ENCODE measurements around the gene PTPN7. TPM values are rescaled to one million over a fixed set of nuclear protein-coding genes. Genes with fewer than 3 reads are reported as not detected.

PTPN7 gene
- total RNA-seq, 1 donor from 2014 or later = not detected

DNA sequence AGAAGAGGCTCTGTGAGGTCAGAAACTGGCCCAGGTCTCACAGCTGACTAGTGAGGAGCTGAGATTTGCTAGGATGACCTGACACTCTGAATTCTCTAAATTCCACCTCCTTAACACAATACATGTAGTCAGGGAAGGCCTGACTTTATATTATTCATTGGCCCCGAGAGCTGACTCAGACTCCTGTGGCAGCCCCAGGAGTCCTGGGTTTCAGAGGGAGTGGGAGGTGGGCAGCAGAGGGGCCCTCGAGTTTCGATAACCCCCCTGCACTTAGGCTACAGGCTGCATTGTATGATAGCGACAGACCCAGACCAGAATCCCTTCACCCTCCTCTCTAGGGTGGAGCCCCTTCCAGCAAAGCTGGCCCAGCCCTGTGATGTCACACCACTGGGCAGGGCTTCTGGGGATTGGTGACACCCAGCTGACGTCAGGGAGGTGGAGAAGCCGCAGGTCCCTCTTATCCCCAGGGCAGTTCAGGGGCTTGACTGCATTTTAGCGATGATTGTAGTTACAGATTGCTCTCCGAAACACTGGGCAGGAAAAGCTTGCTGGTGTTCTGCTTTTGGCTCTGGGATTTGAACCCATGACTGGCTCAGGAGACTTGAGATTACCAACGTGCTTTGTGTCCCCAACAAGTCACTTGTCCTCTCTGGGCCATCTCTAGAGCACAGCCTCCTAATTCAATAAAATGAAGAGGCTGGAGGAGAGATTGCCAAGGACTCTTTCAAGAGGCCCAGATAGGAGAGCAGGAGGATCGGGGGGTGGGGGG, 54.6 kb downstream of the PTPN7 start:
- TF ChIP-seq, protein P1, sequence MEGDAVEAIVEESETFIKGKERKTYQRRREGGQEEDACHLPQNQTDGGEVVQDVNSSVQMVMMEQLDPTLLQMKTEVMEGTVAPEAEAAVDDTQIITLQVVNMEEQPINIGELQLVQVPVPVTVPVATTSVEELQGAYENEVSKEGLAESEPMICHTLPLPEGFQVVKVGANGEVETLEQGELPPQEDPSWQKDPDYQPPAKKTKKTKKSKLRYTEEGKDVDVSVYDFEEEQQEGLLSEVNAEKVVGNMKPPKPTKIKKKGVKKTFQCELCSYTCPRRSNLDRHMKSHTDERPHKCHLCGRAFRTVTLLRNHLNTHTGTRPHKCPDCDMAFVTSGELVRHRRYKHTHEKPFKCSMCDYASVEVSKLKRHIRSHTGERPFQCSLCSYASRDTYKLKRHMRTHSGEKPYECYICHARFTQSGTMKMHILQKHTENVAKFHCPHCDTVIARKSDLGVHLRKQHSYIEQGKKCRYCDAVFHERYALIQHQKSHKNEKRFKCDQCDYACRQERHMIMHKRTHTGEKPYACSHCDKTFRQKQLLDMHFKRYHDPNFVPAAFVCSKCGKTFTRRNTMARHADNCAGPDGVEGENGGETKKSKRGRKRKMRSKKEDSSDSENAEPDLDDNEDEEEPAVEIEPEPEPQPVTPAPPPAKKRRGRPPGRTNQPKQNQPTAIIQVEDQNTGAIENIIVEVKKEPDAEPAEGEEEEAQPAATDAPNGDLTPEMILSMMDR (IDR thresholded peaks at IDR 0.05) = no peak
- Mint-ChIP-seq H3K27ac (ENCODE audit: unreplicated experiment) (peak overlapping the region; percentile 78), H3K27me3 (ENCODE audit: unreplicated experiment) (no peaks in the 10 kb centered on the region), H3K4me1 (ENCODE audit: unreplicated experiment) (peaks cover 37% of the 10 kb centered on the region), H3K9me3 (ENCODE audit: unreplicated experiment) (no peaks in the 10 kb centered on the region), H3K36me3 (ENCODE audit: unreplicated experiment) (no peaks in the 10 kb centered on the region), H3K4me3 (ENCODE audit: unreplicated experiment) (no peak overlapping the region)
- DNase-seq (ENCODE audit: extremely low spot score, unreplicated experiment) = no peak

DNA sequence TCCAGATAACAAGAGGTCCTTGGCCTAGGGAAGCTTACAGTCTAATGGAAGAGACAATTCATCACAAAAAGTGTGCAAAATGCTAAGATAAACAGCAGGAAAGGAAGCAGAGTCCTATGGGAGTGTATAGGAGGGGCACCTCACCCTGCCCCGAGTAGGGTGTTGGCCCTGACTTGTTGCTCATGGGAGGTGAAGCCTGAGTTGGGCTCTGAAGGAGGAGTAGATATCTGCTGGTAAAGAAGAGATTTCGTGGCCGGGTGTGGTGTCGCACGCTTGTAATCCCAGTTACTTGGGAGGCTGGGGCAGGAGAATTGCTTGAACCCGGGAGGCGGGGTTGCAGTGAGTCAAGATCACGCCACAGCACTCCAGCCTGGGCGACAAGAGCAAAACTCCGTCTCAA, 56.3 kb downstream of the PTPN7 start:
- no peaks in the 10 kb centered on the region for H3K9me3 Mint-ChIP-seq (ENCODE audit: unreplicated experiment)
- no peaks in the 10 kb centered on the region for H3K36me3 Mint-ChIP-seq (ENCODE audit: unreplicated experiment)
- TF ChIP-seq, protein P1 (IDR thresholded peaks at IDR 0.05) = no peak
- peaks cover 37% of the 10 kb centered on the region for H3K4me1 Mint-ChIP-seq (ENCODE audit: unreplicated experiment)
- DNase-seq (ENCODE audit: extremely low spot score, unreplicated experiment) = no peak
- no peak overlapping the region for H3K27ac Mint-ChIP-seq (ENCODE audit: unreplicated experiment)
- no peak overlapping the region for H3K4me3 Mint-ChIP-seq (ENCODE audit: unreplicated experiment)
- H3K27me3 Mint-ChIP-seq (ENCODE audit: unreplicated experiment) = no peaks in the 10 kb centered on the region

DNA sequence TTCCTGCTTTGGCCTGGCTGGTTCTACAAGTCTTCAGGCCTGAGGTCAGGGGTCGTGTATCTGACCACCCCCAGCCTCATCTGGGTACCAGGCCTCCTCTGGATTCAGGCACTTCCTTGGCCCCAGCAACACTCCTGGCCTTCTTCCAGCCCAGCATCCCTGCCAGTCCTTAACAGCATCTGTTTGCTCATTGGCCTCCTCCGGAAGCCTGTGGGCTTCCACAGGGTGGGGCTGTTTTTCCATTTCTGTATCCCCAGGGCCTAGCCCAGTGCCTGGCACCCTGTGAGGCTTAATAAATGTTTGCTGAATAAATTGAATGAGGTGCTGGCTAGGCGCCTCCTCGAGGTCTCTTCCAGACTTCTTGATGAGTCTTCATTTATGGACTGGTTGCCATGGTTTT, 59.2 kb downstream of the PTPN7 start:
- no peak overlapping the region for H3K4me3 Mint-ChIP-seq (ENCODE audit: unreplicated experiment)
- H3K4me1 Mint-ChIP-seq (ENCODE audit: unreplicated experiment) = peaks cover 21% of the 10 kb centered on the region
- H3K27me3 Mint-ChIP-seq (ENCODE audit: unreplicated experiment) = no peaks in the 10 kb centered on the region
- no peak for DNase-seq (ENCODE audit: extremely low spot score, unreplicated experiment)
- H3K9me3 Mint-ChIP-seq (ENCODE audit: unreplicated experiment) = no peaks in the 10 kb centered on the region
- no peak overlapping the region for H3K27ac Mint-ChIP-seq (ENCODE audit: unreplicated experiment)
- TF ChIP-seq, protein P1 (IDR thresholded peaks at IDR 0.05) = no peak
- no peaks in the 10 kb centered on the region for H3K36me3 Mint-ChIP-seq (ENCODE audit: unreplicated experiment)

Other genes starting within 250 kb of the PTPN7 start
- gene LMOD1, start 214.1 kb downstream of the PTPN7 start, total RNA-seq = 15.1 and 15.9 TPM in 2 replicates
- gene TIMM17A, start 205.1 kb downstream of the PTPN7 start, total RNA-seq = 48.0 and 50.8 TPM in 2 replicates
- 51.4 and 53.9 TPM in 2 replicates for gene RNPEP, start 178.0 kb downstream of the PTPN7 start, total RNA-seq
- gene ELF3, start 150.0 kb downstream of the PTPN7 start, total RNA-seq = 0.26 and 0.56 TPM in 2 replicates
- not detected in 2 replicates for gene GPR37L1, start 37.7 kb downstream of the PTPN7 start, total RNA-seq
- 75.8 and 86.4 TPM in 2 replicates for gene ARL8A, start 15.9 kb downstream of the PTPN7 start, total RNA-seq
- gene LGR6, start 33.2 kb upstream of the PTPN7 start, total RNA-seq = 9.4 and 9.9 TPM in 2 replicates
- gene UBE2T, start 181.3 kb upstream of the PTPN7 start, total RNA-seq = 7.2 and 7.9 TPM in 2 replicates
- 13.2 and 14.6 TPM in 2 replicates for gene PPP1R12B, start 188.1 kb upstream of the PTPN7 start, total RNA-seq